Subcutaneous adipose tissue (tissue), 4 donors: ENCODE data around the gene FAM53A. TPM values are rescaled to one million over a fixed set of nuclear protein-coding genes. Genes with fewer than 3 reads are reported as not detected.

Experiments used
- CTCF ChIP-seq: fragments of 450-650 bp; IDR thresholded peaks from one replicate; pipeline ENCODE4 v1.5.1; 2016; ENCODE audit warnings: low read depth, mild to moderate bottlenecking, control low read depth, antibody characterized with exemption, moderate library complexity
- total RNA-seq, 4 donors: library from RNA; depleted of rRNA; stranded (reverse); fragments of >200 nt; gene quantifications; one replicate each; pipeline ENCODE4 v1.1.0, GENCODE V29; 2016

Gene FAM53A
- total RNA-seq, 4 donors from 2014 or later: 1.5 to 5.9 (median 3.8) TPM

- TF ChIP-seq CTCF: no peak
Observed at GRCh38 chr4:1598206-1599025, 85.7 kb downstream of the FAM53A start.

- no peak for TF ChIP-seq CTCF
Observed at GRCh38 chr4:1597021-1597931, 86.8 kb downstream of the FAM53A start.

- no peak for TF ChIP-seq CTCF
Observed at GRCh38 chr4:1596393-1596792, 87.7 kb downstream of the FAM53A start.

GRCh38 chr4:1595789-1596325 lies 88.3 kb downstream of the FAM53A start:
- TF ChIP-seq CTCF: no peak

- no peak for TF ChIP-seq CTCF
Observed at GRCh38 chr4:1594871-1595788, 89.0 kb downstream of the FAM53A start.

GRCh38 chr4:1593881-1594345 lies 90.2 kb downstream of the FAM53A start:
- no peak for TF ChIP-seq CTCF
